Endothelial cell of umbilical vein (primary cell): Measurements from ENCODE around the gene SNORC. TPM values are rescaled to one million over a fixed set of nuclear protein-coding genes. Genes with fewer than 3 reads are reported as not detected.

ENCODE experiments used
- BruUV-seq: library from RNA; stranded (reverse); fragments of 400-500 nt; replicated peaks from 2 replicates; lab custom pipeline; 2021; lab: Mats Ljungman, UMichigan
- CTCF ChIA-PET: fragments of 300-600, 350-600 bp; sonication (Branson Sonifier 250); formaldehyde crosslinking; loops from one replicate; lab custom pipeline; 2021; ENCODE audit warnings: antibody characterized with exemption, inconsistent platforms; lab: Charles Lee
- POLR2A ChIA-PET: fragments of 300-600, 350-600 bp; sonication (Branson Sonifier 250); formaldehyde crosslinking; loops from one replicate; lab custom pipeline; 2021; ENCODE audit warnings: antibody characterized with exemption, inconsistent platforms; lab: Charles Lee
- DNase-seq: peaks from one replicate; pipeline ENCODE4 v3.0.0-alpha.2; 2011; ENCODE audit warnings: low read depth, low spot score
- FAIRE-seq: peaks from 2 replicates; lab custom pipeline; 2011; peaks lifted over from hg19 to GRCh38; lab: Jason Lieb, UNC
- H2AFZ ChIP-seq: 2 replicates; pipeline ENCODE4 v1.6.0; 2012; ENCODE audit warnings: low read depth, low read length, control low read depth, inconsistent platforms
- H3K27ac ChIP-seq: 2 replicates; pipeline ENCODE4 v1.5.1; 2011; ENCODE audit warnings: low read depth, mild to moderate bottlenecking, control low read depth, low read length, moderate library complexity; ENCODE audit not compliant: insufficient read depth
- H3K27me3 ChIP-seq, 2 experiments: 2 replicates each; pipeline versions ENCODE4 v1.6.0 to v1.6.1; 2011; ENCODE audit warnings: low read length in 2 of 2, mixed read lengths in 1 of 2; ENCODE audit not compliant: control insufficient read depth in 2 of 2, insufficient read depth in 2 of 2
- H3K36me3 ChIP-seq, 2 experiments: 2 replicates in 1 of 2; 3 replicates in 1 of 2; pipeline ENCODE4 v1.5.1; 2011; ENCODE audit warnings: low read length in 2 of 2, mild to moderate bottlenecking in 1 of 2, moderate library complexity in 1 of 2; ENCODE audit not compliant: control insufficient read depth in 2 of 2, insufficient read depth in 2 of 2; ENCODE audit errors: extremely low read depth in 1 of 2
- H3K4me1 ChIP-seq: 3 replicates; pipeline ENCODE4 v1.5.1; 2011; ENCODE audit warnings: mild to moderate bottlenecking, low read length; ENCODE audit not compliant: control insufficient read depth, insufficient read depth; ENCODE audit errors: extremely low read depth
- H3K4me2 ChIP-seq: 2 replicates; pipeline ENCODE4 v1.6.1; 2011; ENCODE audit warnings: low read length, control low read depth, mixed read lengths; ENCODE audit not compliant: insufficient read depth
- H3K4me3 ChIP-seq, 3 experiments: fragments of 200-600 bp in 1 of 3; sonication (generic), shearing (Covaris generic) in 1 of 3; replicated peaks in 1 of 3; 2 replicates each; pipeline ENCODE4 v1.5.1; 2011 to 2016; ENCODE audit warnings: control low read depth in 3 of 3, low read length in 3 of 3, mild to moderate bottlenecking in 2 of 3, inconsistent platforms in 1 of 3, low read depth in 1 of 3, moderate library complexity in 1 of 3; ENCODE audit not compliant: insufficient read depth in 1 of 3
- H3K79me2 ChIP-seq: 2 replicates; pipeline ENCODE4 v1.6.0; 2012; ENCODE audit warnings: low read length, inconsistent platforms; ENCODE audit not compliant: control insufficient read depth, insufficient read depth
- H3K9ac ChIP-seq: replicated peaks from 2 replicates; pipeline ENCODE3; 2011; ENCODE audit warnings: low read length, control low read depth; ENCODE audit not compliant: insufficient read depth; ENCODE audit errors: extremely low read depth
- H3K9me1 ChIP-seq: replicated peaks from 3 replicates; pipeline ENCODE4 v1.6.0; 2011; ENCODE audit warnings: mild to moderate bottlenecking, low read length; ENCODE audit not compliant: control insufficient read depth, insufficient read depth; ENCODE audit errors: extremely low read depth
- H3K9me3 ChIP-seq: replicated peaks from 2 replicates; pipeline ENCODE4 v1.5.1; 2012; ENCODE audit warnings: low read length, inconsistent platforms; ENCODE audit not compliant: control insufficient read depth, insufficient read depth
- H4K20me1 ChIP-seq: replicated peaks from 2 replicates; pipeline ENCODE3; 2011; ENCODE audit warnings: mild to moderate bottlenecking, low read length; ENCODE audit not compliant: control insufficient read depth, insufficient read depth; ENCODE audit errors: extremely low read depth
- CTCF ChIP-seq, 2 donors: IDR thresholded peaks; 1 replicate in 1 of 2; 2 replicates in 1 of 2; pipeline ENCODE4 v1.5.1; 2011; ENCODE audit warnings: low read length in 2 of 2, mild to moderate bottlenecking in 2 of 2, moderate library complexity in 2 of 2, control low read depth in 1 of 2, inconsistent platforms in 1 of 2, low read depth in 1 of 2; ENCODE audit not compliant: insufficient read depth in 1 of 2; ENCODE audit errors: extremely low read depth in 1 of 2
- EZH2 ChIP-seq: IDR thresholded peaks from 2 replicates; pipeline ENCODE4 v1.6.1; 2012; ENCODE audit warnings: borderline replicate concordance, low read depth, mild to moderate bottlenecking, moderate library complexity, low read length, inconsistent platforms; ENCODE audit not compliant: severe bottlenecking
- FOS ChIP-seq: IDR thresholded peaks from 2 replicates; pipeline ENCODE4 v1.6.1; 2011; ENCODE audit warnings: mild to moderate bottlenecking, low read length, moderate library complexity, borderline replicate concordance; ENCODE audit not compliant: insufficient read depth
- GATA2 ChIP-seq: IDR thresholded peaks from 2 replicates; pipeline ENCODE4 v1.7.0; 2011; ENCODE audit warnings: low read depth, mild to moderate bottlenecking, moderate library complexity, mixed read lengths, low read length; ENCODE audit not compliant: insufficient read length, insufficient read depth
- JUN ChIP-seq: IDR thresholded peaks from 2 replicates; pipeline ENCODE4 v1.6.1; 2011; ENCODE audit warnings: borderline replicate concordance, low read depth; ENCODE audit not compliant: insufficient read length, insufficient read depth
- MAX ChIP-seq: IDR thresholded peaks from 2 replicates; pipeline ENCODE4 v1.6.1; 2011; ENCODE audit not compliant: insufficient read depth, insufficient read length
- MYC ChIP-seq: IDR thresholded peaks from one replicate; pipeline ENCODE4 v1.6.1; 2011; ENCODE audit warnings: mild to moderate bottlenecking, low read depth, low read length
- POLR2A ChIP-seq: IDR thresholded peaks from 2 replicates; pipeline ENCODE4 v1.6.1; 2012; ENCODE audit warnings: low read depth, mild to moderate bottlenecking, control low read depth, low read length
- POLR2AphosphoS5 ChIP-seq: IDR thresholded peaks from 2 replicates; pipeline ENCODE4 v1.6.1; 2012; ENCODE audit warnings: low read depth, mild to moderate bottlenecking, control low read depth, low read length, moderate library complexity; ENCODE audit not compliant: insufficient read depth
- dilution Hi-C: fragments of 300-500 bp; cut with MboI; formaldehyde crosslinking; loops from one replicate; pipeline ENCODE4 v1.15.0; 2019; ENCODE audit warnings: low sequenced_read_pairs; ENCODE audit not compliant: extremely low pct_ligation_motif_present
- intact Hi-C: fragments of 100-400 bp; cut with micrococcal nuclease; formaldehyde crosslinking; loops from one replicate; pipeline ENCODE4 v1.10.0; 2022
- polyA plus RNA-seq, 4 experiments: library from polyadenylated mRNA; depleted of rRNA in 3 of 4; stranded (reverse) in 3 of 4; unstranded in 1 of 4; fragments of >200 nt; gene quantifications; 2 replicates each; pipeline versions ENCODE4 v1.2.1 to v1.2.3, GENCODE V29; 2011 to 2012; ENCODE audit warnings: missing spikeins in 1 of 4
- total RNA-seq: library from RNA; stranded (reverse); gene quantifications from 2 replicates; pipeline ENCODE4 v1.2.3, GENCODE V29; 2021

The SNORC gene
- total and polyA plus RNA-seq, 2 donors (not counting 3 experiments of a cell fraction or from before 2014, with no cell fraction given), result 1.4 to 4.0 TPM

- dilution Hi-C loops, result no loop called here
- Histone ChIP-seq H3K4me3 (no peak overlapping the region), H4K20me1 (no peaks in the 10 kb centered on the region), H3K27me3 (no peaks in the 10 kb centered on the region), H3K4me2 (no peak overlapping the region), H3K27ac (no peak overlapping the region), H3K9me3 (no peaks in the 10 kb centered on the region), H3K36me3 (no peaks in the 10 kb centered on the region), H3K4me1 (peaks cover 2% of the 10 kb centered on the region), H3K79me2 (no peaks in the 10 kb centered on the region), H3K9ac (no peak overlapping the region), H2AFZ (no peak overlapping the region), H3K9me1 (no peaks in the 10 kb centered on the region)
- POLR2A ChIA-PET, result no interaction called here
- no peak for DNase-seq
- CTCF ChIA-PET, result interaction anchor here (0.6 kb wide), 1 partner anchor 43 kb away, joined by 3 read pairs; no protein-coding TSS in a partner anchor
- no peak for FAIRE-seq
- BruUV-seq, result no TSS peak
- no peak for TF ChIP-seq GATA2
- TF ChIP-seq POLR2AphosphoS5, result no peak
- TF ChIP-seq JUN, result no peak
- no peak for TF ChIP-seq MAX
- no peak for TF ChIP-seq POLR2A
- no peak for TF ChIP-seq CTCF (IDR thresholded peaks at IDR 0.05; ENCODE audit: extremely low read depth in 1 of 2, insufficient read depth in 1 of 2, low read depth in 1 of 2, low read length in 2 of 2)
- TF ChIP-seq EZH2, result no peak
- no peak for TF ChIP-seq MYC
- TF ChIP-seq FOS, result no peak
- intact Hi-C loops, result no loop called here
Observed at GRCh38 chr2:232896111-232896510, 26.0 kb downstream of the SNORC start.
